Measurements from ENCODE around the gene RXRG.

The RXRG gene

GRCh38 chr1:165356876-165357275, 88.0 kb downstream of the RXRG start:
- no peak for DNase-seq

GRCh38 chr1:165355977-165356811, 88.7 kb downstream of the RXRG start, which contains the start of gene LMX1A:
Gene LMX1A (minus strand): TSS chr1:165356715. CDS start chr1:165355559, 1,156 bp downstream.
- no peak for DNase-seq

- DNase-seq: no peak
Measured at GRCh38 chr1:165355139-165355976, 89.6 kb downstream of the RXRG start.

- DNase-seq: no peak
Measured at GRCh38 chr1:165354739-165355138, 90.2 kb downstream of the RXRG start.

- DNase-seq: no peak
Measured at GRCh38 chr1:165353731-165354671, 90.9 kb downstream of the RXRG start.

- DNase-seq: no peak
Measured at GRCh38 chr1:165352442-165353293, 92.3 kb downstream of the RXRG start.

GRCh38 chr1:165351863-165352441, 93.0 kb downstream of the RXRG start:
- no peak for DNase-seq
